Caki2 (cell line): Measurements from ENCODE around the gene MLKL. TPM values are rescaled to one million over a fixed set of nuclear protein-coding genes. Genes with fewer than 3 reads are reported as not detected.
"Not testable (repeated sequence)": the region's sequence is repeated elsewhere in the genome, so short reads cannot be mapped to it uniquely, and the experiment has no call there.

Source experiments
- DNase-seq: peaks from one replicate; pipeline ENCODE4 v3.0.0-alpha.2; 2015; ENCODE audit warnings: low read depth
- in situ Hi-C: cut with HindIII; loops from 2 replicates; pipeline ENCODE4 v1.10.0; 2016; ENCODE audit warnings: low sequenced_read_pairs, low pct_unique_long_range_greater_than_20kb, mixed read lengths
- total RNA-seq: library from RNA; depleted of rRNA; stranded (reverse); fragments of >200 nt; shearing (Covaris generic); gene quantifications from 2 replicates; pipeline ENCODE4 v1.2.3, GENCODE V29; 2014; ENCODE audit warnings: low replicate concordance

The MLKL gene
- total RNA-seq, 1 experiment from 2014 or later: 28.5 TPM

DNA sequence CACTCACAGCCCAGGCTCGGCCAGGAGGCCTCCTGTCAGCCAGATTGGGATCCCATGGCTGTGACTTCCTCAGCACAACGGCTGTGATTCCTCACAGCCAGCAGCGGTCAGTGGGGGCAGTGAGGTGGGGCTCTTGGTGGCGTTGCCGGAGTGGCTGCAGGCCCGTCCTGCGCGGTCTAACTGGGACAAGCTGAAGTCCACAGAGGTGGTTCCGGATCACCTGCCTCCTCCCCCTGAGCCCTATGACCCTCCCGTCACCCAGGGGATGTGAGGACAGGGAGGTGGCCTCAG lies 34.4 kb upstream of the MLKL start:
- in situ Hi-C loops: no loop called here

DNA sequence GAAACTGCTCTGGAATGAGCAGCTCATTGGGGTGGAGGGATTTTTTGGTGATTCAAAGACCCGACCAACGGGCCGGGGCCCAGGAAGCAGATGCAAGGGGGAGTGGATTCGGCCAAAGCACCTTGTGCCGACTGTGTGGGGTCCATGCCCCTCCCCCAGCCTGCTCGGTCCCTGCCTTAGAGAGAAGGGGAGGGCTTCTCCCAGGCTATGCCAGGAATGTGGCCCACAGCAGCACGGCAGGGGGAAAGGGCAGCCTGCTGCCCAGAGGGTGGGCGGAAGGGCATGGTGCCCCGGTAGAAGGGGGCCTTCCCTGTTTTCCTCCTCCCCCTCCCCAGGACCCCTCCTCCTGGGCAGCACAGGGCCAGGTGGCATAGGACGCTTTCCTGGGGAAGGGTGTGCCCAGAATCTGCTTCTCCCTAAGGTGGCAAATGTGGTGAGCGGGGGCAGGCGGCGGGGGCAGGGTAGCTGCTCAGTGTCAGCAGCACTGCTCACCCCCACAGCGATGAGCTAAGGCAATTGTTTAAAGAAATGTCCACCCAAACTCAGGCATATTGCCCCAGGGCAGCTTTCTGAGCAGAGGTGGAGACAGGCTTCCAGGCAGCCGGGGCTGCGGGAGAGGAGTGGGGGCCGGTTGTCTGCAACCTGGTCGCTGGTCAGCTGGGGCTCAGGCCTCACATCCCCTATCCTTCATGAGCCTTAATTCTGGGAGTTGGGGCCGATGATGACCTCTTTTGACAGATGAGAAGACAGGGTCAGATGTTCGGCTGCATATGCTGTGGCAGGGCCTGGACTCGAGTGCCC lies 33.9 kb upstream of the MLKL start:
- DNase-seq: no peak
- in situ Hi-C loops: no loop called here

More for the DNA sequence above, 34.4 kb upstream of the MLKL start:
- DNase-seq: no peak

DNA sequence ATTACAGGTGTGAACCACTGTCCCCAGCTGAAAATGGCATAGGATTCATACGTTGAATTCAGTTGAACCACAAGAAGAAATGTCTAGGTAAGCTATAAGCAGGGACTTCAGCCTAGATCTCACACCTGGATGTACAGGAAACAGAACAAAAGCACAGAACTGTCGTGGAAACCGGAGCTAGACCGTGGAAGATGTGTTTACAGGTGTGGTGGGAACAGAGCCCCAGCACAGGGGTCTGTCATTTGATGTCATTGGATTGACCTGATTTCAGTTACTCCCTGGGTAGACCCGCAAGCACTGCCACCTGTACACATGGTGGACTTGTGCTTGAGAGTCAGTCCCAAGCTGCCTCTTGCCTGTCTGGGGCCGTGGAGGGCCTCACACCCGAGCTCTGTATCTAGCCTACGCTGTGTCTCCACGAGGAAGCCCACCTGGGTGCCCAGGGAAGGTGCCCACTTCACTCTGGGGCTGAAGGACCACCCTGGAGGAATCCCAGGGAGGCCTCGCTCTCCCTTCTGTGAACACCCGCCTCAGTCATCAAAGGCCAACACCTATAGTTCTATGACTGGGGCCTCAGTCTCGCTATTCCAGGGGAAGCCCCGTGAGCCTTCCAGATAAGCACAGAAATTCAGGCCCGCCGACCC lies 32.2 kb upstream of the MLKL start:
- in situ Hi-C loops: no loop called here
- DNase-seq: no peak

DNA sequence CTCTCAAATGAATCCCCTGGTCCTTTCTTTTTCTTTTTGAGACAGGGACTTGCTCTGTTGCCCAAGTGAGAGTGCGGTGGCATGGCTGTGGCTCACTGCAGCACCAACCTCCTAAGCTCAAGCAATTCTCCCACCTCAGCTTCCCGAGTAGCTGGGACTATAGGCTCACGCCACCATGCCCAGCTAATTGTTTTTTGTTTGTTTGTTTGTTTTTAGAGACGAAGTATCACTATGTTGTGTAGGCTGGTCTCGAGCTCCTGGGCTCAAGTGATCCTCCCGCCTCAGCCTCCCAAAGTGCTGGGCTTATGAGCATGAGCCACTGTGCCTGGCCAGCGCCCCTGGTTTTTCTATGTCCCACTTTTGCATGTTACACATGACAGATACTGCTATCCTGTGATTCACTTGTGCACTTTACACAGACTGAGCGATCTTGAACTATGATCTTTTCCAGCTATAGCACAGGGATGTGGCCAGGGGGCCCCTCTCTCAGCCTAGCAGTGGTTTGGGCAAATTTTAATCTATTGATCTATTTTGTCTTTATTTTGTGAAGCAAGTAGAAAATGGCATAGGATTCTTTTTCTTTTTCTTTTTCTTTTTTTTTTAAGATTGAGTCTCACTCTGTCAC lies 31.3 kb upstream of the MLKL start:
- DNase-seq: no peak
- in situ Hi-C loops: no loop called here

DNA sequence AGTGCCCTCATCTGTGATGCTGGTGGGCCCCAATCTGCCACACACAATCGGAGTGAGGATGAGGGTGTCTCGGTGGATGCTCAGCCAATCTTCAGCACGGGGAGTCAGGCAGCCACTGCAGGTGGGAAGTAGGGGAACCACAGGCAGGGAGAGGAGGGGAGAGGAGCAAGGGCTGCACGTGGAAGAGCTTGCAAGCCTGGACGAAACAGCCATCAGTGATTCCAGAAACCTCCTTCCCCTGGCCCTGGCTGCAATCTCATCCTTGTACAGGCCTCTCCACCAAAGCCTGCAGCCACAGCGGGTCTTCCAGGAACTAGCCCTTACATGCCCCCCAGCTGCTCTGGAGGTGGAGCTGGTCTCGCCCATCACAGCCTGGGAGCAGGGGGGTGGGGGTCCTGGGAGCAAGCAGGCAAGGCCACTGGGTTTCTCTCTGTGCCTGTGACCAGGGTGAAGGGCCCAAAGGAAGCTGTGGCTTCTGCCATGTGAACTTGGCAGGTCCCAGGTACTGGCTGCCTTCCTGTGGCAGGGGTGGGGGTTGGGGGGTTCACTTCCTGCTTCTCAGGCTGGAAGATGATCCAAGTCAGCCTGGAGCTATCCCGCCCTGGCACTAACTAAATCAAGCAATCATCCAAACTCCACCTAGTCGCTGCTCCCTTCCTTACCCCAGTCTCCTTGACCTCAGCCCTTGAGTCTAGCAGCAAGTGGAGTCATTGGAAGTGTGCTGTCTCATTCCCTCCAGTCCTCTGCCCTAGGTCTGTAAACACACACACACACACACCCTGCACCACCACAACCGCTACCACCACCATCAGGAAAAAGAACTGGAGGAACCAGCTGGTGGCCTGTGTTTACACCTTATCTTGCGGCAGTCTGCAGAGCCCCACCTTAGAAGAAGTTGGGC lies 29.4 kb upstream of the MLKL start:
- in situ Hi-C loops: no loop called here
- no peak for DNase-seq

DNA sequence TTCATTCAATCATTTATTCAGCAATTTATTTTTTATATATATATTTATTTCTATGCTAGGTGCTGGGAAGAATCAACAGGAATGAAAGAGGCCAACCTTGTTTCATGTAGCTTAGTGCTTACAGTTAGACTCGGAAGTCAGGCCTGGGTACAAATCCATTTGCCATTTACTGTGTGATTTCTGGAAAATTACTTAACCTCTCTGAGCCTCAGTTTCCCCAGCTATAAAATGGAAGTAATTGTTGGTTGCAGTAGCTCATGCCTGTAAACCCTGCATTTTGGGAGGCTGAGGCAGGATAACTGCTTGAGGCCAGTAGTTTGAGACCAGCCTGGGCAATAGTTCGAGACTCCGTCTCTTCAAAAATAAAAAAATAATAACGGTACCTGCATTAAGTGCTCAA lies 27.2 kb upstream of the MLKL start:
- DNase-seq: no peak
- in situ Hi-C loops: no loop called here

DNA sequence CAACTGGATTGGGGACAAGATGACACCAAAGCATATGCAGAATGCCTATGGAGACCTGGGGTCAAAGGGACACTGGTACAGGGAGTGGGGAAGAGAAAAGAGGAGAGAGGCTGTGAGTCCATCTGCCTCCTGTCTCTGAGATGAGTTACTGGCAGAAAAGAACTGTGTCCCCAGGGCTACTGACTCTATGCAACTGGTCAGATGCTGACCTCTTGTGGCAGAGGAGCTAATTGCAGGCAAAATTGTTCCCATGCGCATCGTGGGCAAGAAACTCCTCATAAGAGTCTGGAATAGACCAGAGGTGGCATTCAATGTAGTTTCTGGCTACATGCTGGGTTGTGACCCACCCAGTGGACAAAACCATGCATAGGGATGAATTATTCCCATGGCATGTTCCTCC lies 26.1 kb upstream of the MLKL start:
- no peak for DNase-seq
- in situ Hi-C loops: no loop called here

DNA sequence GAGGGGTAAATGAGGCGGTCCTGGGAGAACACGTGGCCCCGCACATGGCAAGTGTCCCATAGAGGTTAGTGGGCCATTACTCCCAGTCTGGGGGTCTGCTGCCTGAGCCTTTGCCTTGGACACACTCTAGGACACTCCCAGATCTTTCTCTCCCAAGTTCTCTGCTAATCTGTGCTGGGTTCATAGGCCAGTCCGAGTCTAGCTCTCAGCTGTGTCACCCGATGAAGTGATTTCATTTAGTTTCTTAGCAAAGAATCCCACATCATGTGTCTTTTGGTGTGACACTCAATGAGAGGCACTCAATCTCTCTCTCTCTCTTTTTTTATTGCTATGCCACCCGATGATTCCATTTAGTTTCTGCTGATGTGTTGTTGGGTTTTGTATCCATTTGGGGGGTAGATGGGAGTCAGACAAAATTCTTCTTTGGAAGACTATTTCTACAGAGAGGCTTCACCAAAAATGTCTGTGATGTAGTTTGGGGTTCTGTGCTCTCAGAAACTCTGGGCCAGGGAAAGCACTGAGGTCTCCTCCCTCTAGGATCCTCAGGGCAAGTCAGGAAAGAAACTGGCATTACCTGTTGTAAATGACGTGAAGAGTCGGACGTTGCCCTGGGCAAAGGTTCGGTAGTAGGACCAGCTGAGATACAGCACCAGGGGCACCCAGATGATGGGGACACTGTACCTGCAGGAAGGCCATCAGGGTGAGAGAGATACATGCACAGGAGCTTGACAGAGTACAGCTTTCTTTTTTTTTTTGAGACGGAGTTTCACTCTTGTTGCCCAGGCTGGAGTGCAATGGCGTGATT lies 25.2 kb upstream of the MLKL start:
- no peak for DNase-seq
- in situ Hi-C loops: no loop called here

DNA sequence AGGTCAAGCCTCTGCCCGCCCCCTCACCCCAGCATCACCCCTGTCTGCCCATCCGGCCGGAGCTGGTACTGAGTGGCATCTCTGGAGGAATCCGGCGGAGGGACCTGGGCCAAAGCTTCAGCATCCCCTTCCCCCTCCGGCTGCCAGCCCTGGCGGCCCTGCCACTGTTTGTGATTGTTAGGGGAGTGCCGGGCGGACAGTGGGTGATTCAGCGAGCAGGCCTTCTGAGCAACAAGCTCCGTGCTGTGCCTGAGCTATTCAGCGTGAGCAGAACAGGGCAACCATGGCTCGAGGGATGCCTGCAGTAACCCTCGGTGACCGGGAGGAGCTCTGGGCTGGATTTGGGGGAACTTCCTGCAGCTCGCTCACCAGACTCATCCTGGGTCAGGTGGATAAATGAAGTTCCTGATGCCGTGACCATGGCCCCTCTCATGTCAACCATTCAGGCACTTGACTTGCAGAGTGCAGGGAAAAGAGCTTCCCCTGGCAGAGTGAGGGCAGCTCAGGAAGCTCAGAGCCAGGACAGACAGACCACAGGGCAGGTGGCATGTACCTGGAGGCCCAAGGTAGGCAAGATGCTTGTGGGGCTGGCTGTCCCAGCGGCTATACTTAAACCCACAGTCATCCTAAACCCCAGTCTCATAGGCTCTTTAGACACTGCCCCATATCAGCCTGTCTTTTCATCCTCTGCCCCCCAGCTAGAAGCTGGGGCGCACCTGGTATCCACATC lies 24.3 kb upstream of the MLKL start:
- in situ Hi-C loops: no loop called here
- peak; percentile 86 for DNase-seq

DNA sequence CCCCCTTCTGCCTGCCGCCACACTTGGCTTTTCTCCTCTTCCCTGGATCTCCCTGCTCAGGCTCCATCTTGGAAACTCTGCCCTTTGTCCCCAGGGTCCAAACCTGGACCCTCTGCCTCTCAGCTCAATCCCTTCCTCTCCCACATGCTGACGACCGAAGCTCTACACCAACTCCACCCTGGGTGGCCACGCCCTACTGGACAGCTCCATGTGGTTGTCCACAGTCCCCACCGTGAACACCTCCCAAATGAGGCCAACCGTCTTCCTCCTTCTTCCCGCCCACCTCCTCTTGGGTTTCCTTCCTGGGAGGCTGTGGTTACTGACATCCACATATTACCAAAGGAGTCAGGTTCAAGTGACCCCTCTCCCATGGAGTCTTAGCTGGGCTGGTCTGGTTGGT lies 22.6 kb upstream of the MLKL start:
- no peak for DNase-seq
- in situ Hi-C loops: no loop called here

DNA sequence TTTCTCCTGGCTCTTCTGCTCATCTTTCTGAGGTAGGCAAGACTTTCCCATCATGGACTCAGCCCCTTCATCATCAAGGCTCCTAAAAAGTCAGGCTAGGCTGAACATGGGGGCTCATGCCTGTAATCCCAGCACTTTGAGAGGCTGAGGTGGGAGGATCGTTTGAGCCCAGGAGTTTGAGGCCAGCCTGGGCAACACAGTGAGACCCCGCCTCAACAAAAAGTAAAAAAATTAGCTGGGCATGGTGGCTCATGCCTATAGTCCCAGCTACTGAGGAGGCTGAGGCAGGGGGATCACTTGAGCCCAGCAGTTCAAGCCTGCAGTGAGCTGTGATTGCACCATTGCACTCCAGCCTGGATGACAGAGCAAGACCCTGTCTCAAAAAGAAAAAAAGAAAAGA lies 21.5 kb upstream of the MLKL start:
- DNase-seq, in situ Hi-C loops: not testable (repeated sequence)

DNA sequence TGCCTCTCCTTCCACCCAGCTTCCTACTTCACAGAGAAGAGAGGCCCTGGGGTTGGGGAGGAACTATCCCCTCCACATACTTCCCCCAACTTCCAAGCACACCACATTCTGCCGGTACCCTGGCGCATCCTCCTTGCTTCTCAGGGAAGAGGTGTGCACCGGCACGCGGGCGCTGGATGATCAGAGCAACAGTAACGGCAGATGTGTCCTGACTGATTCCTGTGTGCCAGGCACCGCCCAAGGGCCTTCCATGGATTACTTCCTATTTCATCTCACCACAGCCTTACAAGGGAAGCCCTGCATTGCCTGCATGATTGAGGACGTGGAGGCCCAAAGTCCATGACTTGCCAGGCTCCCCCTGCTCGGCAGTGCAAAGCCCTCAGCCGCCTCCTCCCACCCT lies 21.1 kb upstream of the MLKL start:
- in situ Hi-C loops: no loop called here
- DNase-seq: no peak

DNA sequence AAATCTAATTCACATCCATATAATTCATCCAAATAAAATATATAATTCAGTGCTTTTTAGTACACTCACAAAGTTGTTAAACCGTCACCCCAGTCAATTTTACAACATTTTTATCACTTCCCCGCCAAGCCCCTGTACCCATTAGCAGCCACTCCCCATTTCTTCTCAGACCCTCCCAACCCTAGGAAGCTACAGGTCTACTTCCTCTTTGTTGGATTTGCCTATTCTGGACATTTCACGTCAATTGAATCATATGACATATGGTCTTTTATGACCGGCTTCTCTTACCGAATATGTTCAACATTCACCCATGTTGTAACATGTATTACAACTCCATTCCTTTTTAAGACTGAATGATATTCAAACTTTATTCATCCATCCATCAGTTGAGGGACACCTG lies 19.9 kb upstream of the MLKL start:
- DNase-seq: no peak
- in situ Hi-C loops: no loop called here

DNA sequence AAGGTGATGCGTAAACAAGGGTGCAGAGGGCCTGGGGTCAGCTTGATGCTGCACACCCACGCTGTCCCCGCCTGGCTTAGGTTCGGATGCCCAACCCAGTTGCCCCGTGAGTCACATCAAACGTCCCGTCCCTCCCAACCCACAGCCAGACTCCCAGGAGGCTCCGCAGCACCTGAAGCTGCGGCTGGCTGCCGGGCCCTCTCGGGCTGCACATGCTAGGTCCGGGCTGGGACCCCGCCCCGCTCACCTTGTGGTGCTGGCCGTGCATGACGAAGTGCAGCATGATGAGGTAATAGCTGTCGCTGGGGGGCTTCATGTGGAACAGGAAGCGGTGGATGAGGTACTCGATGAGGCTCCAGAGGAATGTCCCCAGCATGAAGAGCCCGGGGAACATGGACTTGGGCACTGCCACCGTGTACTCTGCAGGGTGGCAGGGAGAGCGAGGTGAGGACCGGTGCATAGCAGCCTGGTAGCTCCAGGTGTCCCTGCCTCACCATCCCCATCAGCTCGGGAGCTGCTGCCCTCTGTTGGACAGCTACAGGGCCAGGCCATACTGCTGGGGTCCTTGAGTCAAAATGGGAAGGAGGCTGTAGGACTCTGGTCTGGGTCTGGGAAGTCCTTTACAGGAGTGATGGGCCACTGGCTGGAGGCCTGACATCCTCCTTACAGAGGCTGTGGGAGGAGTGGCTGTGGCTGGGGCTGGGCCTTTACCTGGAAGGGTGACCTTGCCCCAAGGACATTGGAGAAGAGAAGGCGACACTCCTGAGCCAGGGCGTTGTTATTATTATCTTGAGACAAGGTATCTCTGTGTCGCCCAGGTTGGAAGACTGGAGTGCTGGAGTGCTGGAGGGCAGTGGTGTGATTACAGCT lies 18.3 kb upstream of the MLKL start:
- in situ Hi-C loops: no loop called here

DNA sequence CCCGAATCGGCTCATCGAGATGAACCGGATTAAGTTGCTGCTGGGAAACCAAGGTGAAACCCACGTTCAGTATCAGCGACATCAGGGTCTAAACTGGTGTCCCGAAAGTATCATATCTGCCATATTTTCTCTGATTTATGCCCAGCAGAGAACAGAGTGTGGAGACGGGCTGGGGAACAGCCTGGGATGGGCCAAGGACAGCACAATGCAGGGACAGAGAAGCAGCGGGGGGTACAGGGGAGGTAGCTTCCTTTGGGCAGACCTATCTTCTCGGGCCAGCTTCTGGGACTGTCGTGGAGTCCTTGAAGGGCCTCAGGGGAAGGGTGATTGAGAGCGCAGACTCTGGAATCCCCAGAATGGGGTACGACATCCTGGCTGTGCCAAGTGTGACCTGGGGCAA lies 17.5 kb upstream of the MLKL start:
- DNase-seq: no peak
- in situ Hi-C loops: no loop called here

More for the DNA sequence above, 18.3 kb upstream of the MLKL start:
- no peak for DNase-seq

DNA sequence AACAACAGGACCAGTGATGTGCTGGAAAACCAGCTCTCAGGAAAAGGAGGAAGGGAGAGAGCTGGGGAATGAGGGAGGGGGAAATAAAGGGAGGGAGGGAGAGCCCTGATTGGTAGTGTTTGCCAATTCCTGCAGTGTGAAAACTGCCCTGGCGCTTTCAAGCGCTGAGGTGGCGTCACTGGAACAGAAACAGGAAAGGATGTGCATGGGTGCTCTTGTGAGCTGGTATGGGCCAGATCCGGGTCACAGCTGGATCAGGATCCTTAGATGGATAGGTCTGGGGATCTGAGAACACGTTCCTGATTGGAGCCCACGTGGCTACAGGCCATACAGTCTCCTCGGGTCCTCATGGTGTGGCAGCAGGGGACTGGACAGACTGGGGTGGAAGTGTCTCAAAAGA lies 16.7 kb upstream of the MLKL start:
- no peak for DNase-seq
- in situ Hi-C loops: no loop called here

DNA sequence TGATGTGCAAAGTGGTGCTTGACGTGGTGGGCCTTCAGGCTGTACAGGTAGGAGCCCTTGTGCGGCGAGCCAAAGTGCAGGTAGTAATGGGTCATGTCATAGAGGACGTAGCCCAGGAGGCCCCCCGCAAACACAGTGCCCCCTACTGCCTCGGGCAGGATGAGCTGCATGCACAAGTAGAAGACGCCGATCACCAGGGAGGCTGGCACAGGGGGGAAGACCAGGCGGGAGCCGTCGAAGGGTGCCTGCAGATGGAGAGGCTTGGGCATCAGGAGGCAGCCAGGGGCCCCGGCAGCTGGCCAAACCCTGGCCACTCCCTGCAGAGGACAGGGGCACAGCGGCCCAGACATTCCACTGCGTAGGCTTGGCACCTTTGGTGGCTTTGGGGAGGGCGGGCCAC lies 15.7 kb upstream of the MLKL start:
- in situ Hi-C loops: no loop called here
- no peak for DNase-seq
